Neural progenitor cell (in vitro differentiated cells): ENCODE data around the gene DNAI2. TPM values are rescaled to one million over a fixed set of nuclear protein-coding genes. Genes with fewer than 3 reads are reported as not detected.

Source experiments
- DNase-seq: peaks from one replicate; pipeline ENCODE4 v3.0.0-alpha.2; 2016; ENCODE audit warnings: low spot score
- H2AFZ ChIP-seq: fragments of 200-600 bp; sonication (generic); replicated peaks from 2 replicates; pipeline ENCODE4 v1.6.1; 2016; ENCODE audit warnings: antibody characterized with exemption
- H3F3A ChIP-seq: fragments of 200-600 bp; sonication (generic); 2 replicates; pipeline ENCODE4 v1.6.1; 2016; ENCODE audit warnings: antibody characterized with exemption, low read depth
- H3K27ac ChIP-seq: fragments of 200-600 bp; sonication (generic); 2 replicates; pipeline ENCODE4 v1.5.1; 2016; ENCODE audit warnings: mild to moderate bottlenecking
- H3K27me3 ChIP-seq: fragments of 200-600 bp; sonication (generic); 2 replicates; pipeline ENCODE4 v1.6.1; 2016; ENCODE audit warnings: mild to moderate bottlenecking, moderate library complexity
- H3K36me3 ChIP-seq: fragments of 200-600 bp; sonication (generic); 2 replicates; pipeline ENCODE4 v1.5.1; 2016
- H3K4me1 ChIP-seq: fragments of 200-600 bp; sonication (generic); 2 replicates; pipeline ENCODE4 v1.6.1; 2016; ENCODE audit warnings: mixed run types
- H3K4me2 ChIP-seq: fragments of 200-600 bp; sonication (generic); 2 replicates; pipeline ENCODE4 v1.6.1; 2016
- H3K4me3 ChIP-seq: fragments of 200-600 bp; sonication (generic); 2 replicates; pipeline ENCODE4 v1.5.1; 2016
- H3K79me2 ChIP-seq: fragments of 200-600 bp; sonication (generic); 2 replicates; pipeline ENCODE4 v1.6.1; 2016; ENCODE audit warnings: low read depth
- H3K9ac ChIP-seq: fragments of 200-600 bp; sonication (generic); 2 replicates; pipeline ENCODE4 v1.6.1; 2016
- H3K9me3 ChIP-seq: fragments of 200-600 bp; sonication (generic); 2 replicates; pipeline ENCODE4 v1.5.1; 2016; ENCODE audit warnings: low read depth
- H4K20me1 ChIP-seq: fragments of 200-600 bp; sonication (generic); 2 replicates; pipeline ENCODE4 v1.6.1; 2016; ENCODE audit warnings: low read depth
- H3K27ac Mint-ChIP-seq: 3 replicates; pipeline ENCODE4 v1.8.0; 2021; ENCODE audit warnings: mixed read lengths
- H3K27me3 Mint-ChIP-seq: 2 replicates; pipeline ENCODE4 v1.8.0; 2022; ENCODE audit warnings: low read depth, mild to moderate bottlenecking, inconsistent platforms, moderate library complexity, mixed read lengths; ENCODE audit not compliant: insufficient read depth
- H3K36me3 Mint-ChIP-seq: 3 replicates; pipeline ENCODE4 v1.8.0; 2021; ENCODE audit warnings: mixed read lengths
- H3K4me1 Mint-ChIP-seq: 3 replicates; pipeline ENCODE4 v1.8.0; 2021; ENCODE audit warnings: mixed read lengths
- H3K4me3 Mint-ChIP-seq: 3 replicates; pipeline ENCODE4 v1.8.0; 2021; ENCODE audit warnings: mild to moderate bottlenecking, moderate library complexity, mixed read lengths
- H3K9me3 Mint-ChIP-seq: 3 replicates; pipeline ENCODE4 v1.8.0; 2020; ENCODE audit warnings: mixed read lengths
- EZH2 ChIP-seq: fragments of 200-600 bp; sonication (generic); IDR thresholded peaks from 2 replicates; pipeline ENCODE4 v1.6.1; 2017; ENCODE audit warnings: antibody characterized with exemption, mild to moderate bottlenecking, moderate library complexity
- EZH2phosphoT487 ChIP-seq: fragments of 200-600 bp; sonication (generic); IDR thresholded peaks from 2 replicates; pipeline ENCODE4 v1.6.1; 2017; ENCODE audit warnings: antibody characterized with exemption
- total RNA-seq: library from RNA; depleted of rRNA; stranded (reverse); fragments of >200 nt; gene quantifications from 2 replicates; pipeline ENCODE4 v1.2.3, GENCODE V29; 2015; ENCODE audit warnings: low replicate concordance
- TF ChIP-seq, protein P1 (sequence below): fragments of 200-600 bp; sonication (generic); IDR thresholded peaks from 2 replicates; pipeline ENCODE4 v1.5.1; 2017; ENCODE audit warnings: antibody characterized with exemption, mild to moderate bottlenecking

Gene DNAI2
- total RNA-seq, 1 donor from 2014 or later = not detected

GRCh38 chr17:74270333-74270732 lies 3.7 kb upstream of the DNAI2 start:
- TF ChIP-seq EZH2 (no peak), EZH2phosphoT487 (no peak)
- TF ChIP-seq, protein P1, sequence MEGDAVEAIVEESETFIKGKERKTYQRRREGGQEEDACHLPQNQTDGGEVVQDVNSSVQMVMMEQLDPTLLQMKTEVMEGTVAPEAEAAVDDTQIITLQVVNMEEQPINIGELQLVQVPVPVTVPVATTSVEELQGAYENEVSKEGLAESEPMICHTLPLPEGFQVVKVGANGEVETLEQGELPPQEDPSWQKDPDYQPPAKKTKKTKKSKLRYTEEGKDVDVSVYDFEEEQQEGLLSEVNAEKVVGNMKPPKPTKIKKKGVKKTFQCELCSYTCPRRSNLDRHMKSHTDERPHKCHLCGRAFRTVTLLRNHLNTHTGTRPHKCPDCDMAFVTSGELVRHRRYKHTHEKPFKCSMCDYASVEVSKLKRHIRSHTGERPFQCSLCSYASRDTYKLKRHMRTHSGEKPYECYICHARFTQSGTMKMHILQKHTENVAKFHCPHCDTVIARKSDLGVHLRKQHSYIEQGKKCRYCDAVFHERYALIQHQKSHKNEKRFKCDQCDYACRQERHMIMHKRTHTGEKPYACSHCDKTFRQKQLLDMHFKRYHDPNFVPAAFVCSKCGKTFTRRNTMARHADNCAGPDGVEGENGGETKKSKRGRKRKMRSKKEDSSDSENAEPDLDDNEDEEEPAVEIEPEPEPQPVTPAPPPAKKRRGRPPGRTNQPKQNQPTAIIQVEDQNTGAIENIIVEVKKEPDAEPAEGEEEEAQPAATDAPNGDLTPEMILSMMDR = no peak
- Histone ChIP-seq H3F3A (peaks cover 25% of the 10 kb centered on the region), H3K27ac (no peak overlapping the region), H3K36me3 (no peaks in the 10 kb centered on the region), H2AFZ (no peak overlapping the region), H4K20me1 (no peaks in the 10 kb centered on the region), H3K4me2 (no peak overlapping the region), H3K9ac (no peak overlapping the region), H3K4me1 (peaks cover 19% of the 10 kb centered on the region), H3K9me3 (no peaks in the 10 kb centered on the region), H3K79me2 (no peaks in the 10 kb centered on the region), H3K4me3 (no peak overlapping the region), H3K27me3 (peaks cover 22% of the 10 kb centered on the region)
- H3K4me3 Mint-ChIP-seq = peak overlapping the region; percentile 17
- H3K27me3 Mint-ChIP-seq = peaks cover 27% of the 10 kb centered on the region
- peak overlapping the region; percentile 72 for H3K27ac Mint-ChIP-seq
- no peak for DNase-seq
- no peaks in the 10 kb centered on the region for H3K36me3 Mint-ChIP-seq
- H3K9me3 Mint-ChIP-seq = no peaks in the 10 kb centered on the region
- peaks cover 58% of the 10 kb centered on the region for H3K4me1 Mint-ChIP-seq

GRCh38 chr17:74271281-74271680 lies 2.8 kb upstream of the DNAI2 start:
- TF ChIP-seq, protein P1 = no peak
- TF ChIP-seq EZH2 (no peak), EZH2phosphoT487 (no peak)
- no peak for DNase-seq
- Histone ChIP-seq H3K27me3 (peaks cover 25% of the 10 kb centered on the region), H3K4me3 (no peak overlapping the region), H3K27ac (no peak overlapping the region), H3F3A (peaks cover 34% of the 10 kb centered on the region), H3K79me2 (no peaks in the 10 kb centered on the region), H3K4me1 (peaks cover 25% of the 10 kb centered on the region), H2AFZ (no peak overlapping the region), H3K36me3 (no peaks in the 10 kb centered on the region), H3K9ac (no peak overlapping the region), H4K20me1 (peaks cover 4% of the 10 kb centered on the region), H3K4me2 (no peak overlapping the region), H3K9me3 (no peaks in the 10 kb centered on the region)
- Mint-ChIP-seq H3K4me1 (peaks cover 68% of the 10 kb centered on the region), H3K9me3 (no peaks in the 10 kb centered on the region), H3K4me3 (no peak overlapping the region), H3K36me3 (no peaks in the 10 kb centered on the region), H3K27ac (peak overlapping the region; percentile 33), H3K27me3 (peaks cover 29% of the 10 kb centered on the region)

GRCh38 chr17:74271901-74272561 lies 2.0 kb upstream of the DNAI2 start:
- no peak overlapping the region for H3K27ac ChIP-seq
- H3K4me1 ChIP-seq = peaks cover 32% of the 10 kb centered on the region

More at GRCh38 chr17:74271901-74272561, 2.0 kb upstream of the DNAI2 start:
- peak overlapping the region; percentile 33 for H3K27ac Mint-ChIP-seq
- peaks cover 32% of the 10 kb centered on the region for H3K27me3 Mint-ChIP-seq
- TF ChIP-seq, protein P1 = no peak
- TF ChIP-seq EZH2 (no peak), EZH2phosphoT487 (no peak)
- H3K9me3 Mint-ChIP-seq = no peaks in the 10 kb centered on the region
- H3K4me1 Mint-ChIP-seq = peaks cover 75% of the 10 kb centered on the region
- peaks cover 41% of the 10 kb centered on the region for H3F3A ChIP-seq
- no peak overlapping the region for H2AFZ ChIP-seq
- H3K4me3 ChIP-seq = no peak overlapping the region
- H3K9ac ChIP-seq = no peak overlapping the region
- H3K4me2 ChIP-seq = peak overlapping the region; percentile 53
- H3K79me2 ChIP-seq = no peaks in the 10 kb centered on the region
- H3K27me3 ChIP-seq = peaks cover 25% of the 10 kb centered on the region
- peaks cover 12% of the 10 kb centered on the region for H4K20me1 ChIP-seq
- H3K9me3 ChIP-seq = no peaks in the 10 kb centered on the region
- no peaks in the 10 kb centered on the region for H3K36me3 Mint-ChIP-seq
- H3K36me3 ChIP-seq = no peaks in the 10 kb centered on the region
- DNase-seq = peak; percentile 46
- H3K4me3 Mint-ChIP-seq = peak overlapping the region; percentile 60
